ENCODE data around the gene RAB27A.
"Not testable (repeated sequence)": the region's sequence is repeated elsewhere in the genome, so short reads cannot be mapped to it uniquely, and the experiment has no call there.

RAB27A gene

DNA sequence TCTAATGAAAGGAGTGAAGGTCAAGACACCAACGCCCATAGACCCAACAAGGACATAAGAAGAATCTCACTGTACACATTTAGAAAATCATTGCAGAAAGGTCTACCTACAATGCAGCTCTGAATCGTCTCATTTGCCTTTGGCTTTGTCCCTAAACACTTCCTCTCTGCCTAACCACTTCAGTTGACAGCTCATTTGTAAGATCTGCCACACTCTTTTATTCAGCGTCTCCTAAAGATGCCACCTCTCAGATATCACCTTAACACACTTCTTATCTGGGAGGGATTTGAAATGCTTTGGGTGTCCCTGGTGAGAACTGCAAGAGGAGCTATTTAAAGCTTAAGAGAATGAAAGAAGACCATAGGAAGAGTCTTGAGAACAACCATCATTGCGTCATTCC is 38.7 kb downstream of the RAB27A start:
- no peak for DNase-seq (ENCODE audit: low read depth in 3 of 3)

DNA sequence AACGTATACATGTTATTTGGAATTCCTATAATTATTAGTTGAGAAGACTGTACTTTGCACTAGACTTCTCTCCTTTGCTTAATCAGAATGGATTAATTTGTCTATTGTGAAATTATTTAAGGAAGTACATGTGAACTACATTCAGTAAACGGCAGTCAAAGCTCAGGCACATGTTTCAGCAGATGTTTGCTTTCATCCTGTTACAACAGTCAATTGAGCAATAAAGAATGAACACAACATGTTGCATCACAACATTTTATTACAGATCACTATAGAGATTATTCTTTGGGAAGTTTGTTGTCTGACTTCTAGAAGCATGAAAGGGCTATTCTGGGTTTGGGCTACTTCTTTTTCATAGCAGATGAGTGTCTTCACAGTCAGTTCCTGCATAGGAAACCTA is 39.2 kb downstream of the RAB27A start:
- DNase-seq (ENCODE audit: low read depth in 3 of 3) = no peak

DNA sequence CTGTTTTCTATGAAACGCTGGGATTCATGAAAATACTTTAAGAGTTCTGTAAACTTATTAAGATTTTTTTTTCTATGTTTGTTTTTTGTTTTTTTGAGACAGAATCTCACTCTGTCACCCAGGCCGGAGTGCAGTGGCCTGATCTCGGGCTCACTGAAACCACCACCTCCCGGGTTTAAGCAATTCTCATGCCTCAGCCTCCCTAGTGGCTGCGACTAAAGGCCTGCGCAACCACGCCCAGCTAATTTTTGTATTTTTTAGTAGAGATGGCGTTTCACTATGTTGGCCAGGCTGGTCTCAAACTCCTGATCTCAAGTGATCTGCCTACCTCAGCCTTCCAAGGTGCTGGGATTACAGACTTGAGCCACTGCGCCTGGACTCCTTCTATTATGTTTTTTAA is 39.7 kb downstream of the RAB27A start:
- not testable (repeated sequence) for DNase-seq (ENCODE audit: low read depth in 3 of 3)

DNA sequence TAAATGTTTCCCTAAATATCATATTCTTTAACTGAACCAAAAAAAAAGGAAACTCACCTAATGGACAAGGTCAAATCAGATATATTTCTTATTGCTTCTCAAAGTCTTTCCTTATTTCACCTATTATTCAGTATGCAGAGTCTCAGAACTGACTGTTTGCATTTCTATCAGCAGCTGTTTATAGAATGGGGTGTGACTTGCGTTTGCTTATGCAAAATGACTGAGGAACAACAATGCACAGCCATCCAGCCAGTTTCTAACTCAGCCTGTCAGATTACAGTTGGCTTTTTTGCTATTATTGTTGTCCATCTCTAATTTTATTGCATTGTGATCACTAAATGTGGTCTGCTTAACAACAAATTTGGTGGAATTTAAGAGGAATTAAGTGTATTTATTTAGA is 40.7 kb downstream of the RAB27A start:
- DNase-seq (ENCODE audit: low read depth in 3 of 3) = no peak

DNA sequence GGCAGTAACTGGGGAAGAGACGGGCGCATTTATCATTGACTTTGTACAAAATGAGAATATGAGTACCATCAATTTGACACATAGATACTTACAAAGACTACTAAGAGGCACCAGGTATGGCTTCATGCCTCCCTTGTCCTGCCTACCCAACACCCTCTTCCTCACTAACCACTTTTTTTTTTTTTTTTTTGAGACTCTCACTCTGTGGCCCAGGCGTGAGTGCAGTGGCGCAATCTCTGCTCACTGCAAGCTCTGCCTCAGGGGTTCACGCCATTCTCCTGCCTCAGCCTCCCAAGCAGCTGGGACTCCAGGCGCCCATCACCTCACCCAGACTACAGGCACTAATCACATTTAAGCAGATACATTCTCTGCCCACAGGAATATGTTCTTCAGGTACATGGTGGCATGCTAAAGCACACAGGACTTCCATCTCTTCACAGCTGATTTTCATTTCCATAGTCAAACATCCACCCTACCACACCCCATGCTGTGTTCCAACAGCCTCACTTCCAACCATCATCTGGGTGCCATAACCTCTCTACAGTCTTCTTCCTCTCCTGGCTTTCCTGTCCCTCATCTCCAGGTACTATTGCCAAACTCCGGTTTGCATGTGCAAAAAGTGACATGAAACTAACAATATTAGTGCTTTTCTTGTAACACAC is 41.7 kb downstream of the RAB27A start:
- no peak for DNase-seq (ENCODE audit: low read depth in 3 of 3)

DNA sequence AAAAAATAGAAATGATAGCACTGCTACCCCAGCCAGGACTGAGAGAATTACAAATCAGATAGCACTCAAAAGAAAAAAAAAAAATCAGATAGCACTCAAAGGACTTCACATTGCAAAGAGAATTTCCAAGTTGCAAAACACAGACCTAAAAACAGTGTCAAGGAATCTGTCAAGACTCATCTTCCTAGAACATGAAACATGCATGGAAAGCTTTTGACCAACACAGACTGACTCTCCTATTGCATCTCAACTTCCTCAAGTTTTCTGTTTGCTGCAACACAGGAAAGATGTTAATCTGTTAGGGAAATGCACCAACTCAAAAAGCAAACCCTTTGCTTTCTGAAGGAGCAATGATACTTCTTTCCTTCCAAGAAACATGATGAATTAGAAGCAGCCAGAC is 42.3 kb downstream of the RAB27A start:
- DNase-seq (ENCODE audit: low read depth in 3 of 3) = no peak

DNA sequence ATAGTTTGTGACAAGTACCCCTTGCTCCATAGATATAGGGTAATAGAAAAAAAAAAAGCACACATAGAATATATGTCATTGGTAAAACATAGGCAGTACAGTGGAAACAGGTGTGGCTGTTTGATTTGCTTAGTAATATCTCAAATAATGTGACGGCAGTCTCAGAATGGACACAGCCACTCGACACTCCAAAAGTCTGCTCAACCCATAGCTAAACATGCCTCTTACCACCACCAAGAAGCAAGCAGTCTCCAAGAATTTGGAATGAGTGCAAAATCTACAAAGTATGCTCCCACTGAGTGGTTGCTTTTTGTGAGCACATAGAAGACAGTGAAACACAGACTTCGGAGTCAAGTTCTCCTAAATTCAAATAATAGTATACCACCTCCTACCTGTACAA is 43.0 kb downstream of the RAB27A start:
- DNase-seq (ENCODE audit: low read depth in 3 of 3) = no peak

DNA sequence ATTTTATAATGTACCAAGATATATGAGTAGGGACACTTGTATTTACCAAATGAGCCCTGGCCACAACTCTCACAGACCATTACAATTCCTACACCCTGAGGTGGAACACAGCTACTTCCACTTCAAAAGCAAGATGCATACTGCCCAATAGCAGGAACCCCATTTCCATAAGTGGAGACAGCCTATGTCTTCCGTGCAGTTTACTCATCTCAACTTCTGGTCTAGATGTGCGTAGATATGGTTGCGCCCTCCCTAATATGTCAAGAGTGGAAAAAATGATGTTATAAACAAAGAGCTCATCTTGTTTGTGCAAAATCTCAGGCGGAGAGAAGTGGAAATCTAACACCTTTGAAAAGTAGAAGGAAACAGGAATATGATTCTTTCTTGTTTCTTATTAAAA is 44.6 kb downstream of the RAB27A start:
- no peak for DNase-seq (ENCODE audit: low read depth in 3 of 3)

DNA sequence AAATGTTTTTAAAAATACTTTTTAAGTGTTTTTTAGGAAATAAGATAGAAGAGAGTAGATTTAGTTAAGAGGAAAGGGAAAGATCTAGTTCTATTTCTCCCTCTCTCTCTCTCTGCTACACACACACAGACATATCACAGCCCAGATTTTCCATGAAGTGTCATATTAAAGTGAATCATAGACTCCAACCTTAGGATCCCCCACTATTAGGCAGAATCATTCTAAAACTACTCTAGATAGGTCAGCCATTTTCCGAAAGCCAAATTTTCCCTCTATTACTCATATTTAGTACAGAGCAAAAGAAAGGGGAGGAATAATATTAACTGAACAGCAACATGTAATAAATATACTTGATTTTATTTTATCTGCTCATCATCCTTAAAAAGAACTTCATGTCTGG is 47.7 kb downstream of the RAB27A start:
- DNase-seq (ENCODE audit: low read depth in 3 of 3) = no peak

DNA sequence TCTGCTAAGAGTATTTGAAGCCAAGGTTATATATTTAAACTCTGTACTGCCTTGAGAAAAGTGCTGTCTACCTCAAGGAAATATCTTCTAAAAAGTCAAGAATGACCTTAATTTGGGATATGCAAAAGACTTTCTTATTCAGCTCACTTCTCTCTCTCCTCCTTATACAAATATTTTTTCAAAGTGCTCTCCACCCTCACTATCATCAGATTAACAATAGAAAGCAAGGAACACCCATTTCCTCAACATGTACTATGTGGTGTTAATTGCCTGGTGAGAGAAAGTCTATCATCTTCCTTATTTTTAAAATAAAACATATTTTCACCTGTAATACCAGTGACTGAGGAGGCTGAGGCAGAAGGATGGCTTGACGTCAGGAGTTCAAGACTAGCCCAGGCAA is 48.4 kb downstream of the RAB27A start:
- no peak for DNase-seq (ENCODE audit: low read depth in 3 of 3)

DNA sequence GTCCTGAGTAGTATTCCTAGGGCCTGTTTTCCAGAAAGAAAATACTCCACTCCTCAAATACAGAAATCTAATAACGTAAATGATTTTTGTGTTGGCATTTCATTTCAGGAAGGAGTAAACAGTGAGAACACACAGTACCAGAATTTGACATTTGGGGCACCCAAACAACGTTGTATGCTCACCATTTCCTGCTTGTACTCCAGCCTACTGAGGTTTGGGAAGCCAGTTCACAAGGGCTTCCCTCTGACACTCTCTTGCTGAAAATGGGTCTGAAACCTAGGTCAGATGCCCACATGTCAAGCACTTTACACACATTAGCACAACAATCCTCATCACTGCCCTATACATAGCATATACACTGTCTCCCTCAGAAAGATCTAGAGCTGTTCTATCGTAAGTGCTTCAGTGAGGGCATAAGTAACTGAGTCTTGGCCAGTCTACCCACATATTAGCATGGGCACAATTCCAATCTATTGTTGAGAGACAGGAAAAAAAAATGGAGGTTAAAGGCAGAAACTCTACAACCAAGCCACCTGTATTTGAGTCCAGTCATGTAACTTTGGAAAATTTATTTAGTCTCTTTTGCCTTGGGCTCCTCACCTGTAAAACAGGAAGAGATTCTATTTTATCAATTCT is 49.4 kb downstream of the RAB27A start:
- no peak for DNase-seq (ENCODE audit: low read depth in 3 of 3)

DNA sequence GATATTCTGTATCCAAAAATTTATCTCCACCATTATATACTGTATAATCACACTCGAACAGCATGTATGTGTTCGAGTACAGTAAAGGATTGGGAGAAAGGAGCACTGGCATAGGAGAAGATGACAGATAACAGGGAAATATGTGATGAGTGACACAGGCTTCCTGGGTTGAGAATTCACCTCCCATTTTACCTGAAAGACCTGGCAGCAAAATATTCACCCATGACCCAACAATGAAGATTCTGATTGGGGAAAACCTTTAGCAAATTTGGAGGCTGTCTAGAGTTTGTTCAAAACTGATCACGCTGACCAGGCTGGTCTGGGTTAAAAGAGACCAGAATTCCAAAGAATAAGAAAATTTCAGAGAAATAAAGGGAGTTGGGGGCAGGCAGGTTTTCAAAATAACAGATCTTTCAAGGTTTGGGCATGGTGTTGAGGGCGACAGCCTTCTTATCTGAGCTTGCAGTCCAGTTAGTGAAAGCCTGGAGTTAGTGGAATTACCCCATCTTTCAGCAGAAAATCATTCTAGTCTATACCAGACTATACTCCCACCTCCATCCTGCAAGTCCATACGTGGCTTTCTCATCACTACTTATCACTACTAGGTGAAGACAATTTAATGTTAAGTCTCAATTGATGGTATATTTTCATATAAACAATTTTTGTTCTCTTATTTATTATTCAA is 50.0 kb downstream of the RAB27A start:
- no peak for DNase-seq (ENCODE audit: low read depth in 3 of 3)

DNA sequence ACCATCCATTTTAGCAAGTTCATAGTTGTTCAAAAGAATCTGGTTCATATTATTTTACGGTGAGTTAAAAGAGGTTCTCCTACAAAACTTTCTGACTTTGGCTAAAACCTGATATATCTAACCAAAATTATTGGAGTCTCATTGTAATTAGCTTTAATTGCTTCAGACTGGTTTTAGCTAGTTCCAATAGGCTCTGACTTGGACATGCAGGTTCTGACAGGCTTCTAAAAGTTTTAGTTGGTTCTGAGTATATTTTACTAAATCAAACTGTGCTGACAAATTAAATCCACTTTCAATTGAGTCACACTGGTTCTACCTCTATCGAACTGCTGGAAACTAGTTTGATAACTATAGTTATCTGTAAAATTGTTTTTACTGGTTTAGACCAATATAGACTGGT is 50.7 kb downstream of the RAB27A start:
- DNase-seq (ENCODE audit: low read depth in 3 of 3) = no peak

DNA sequence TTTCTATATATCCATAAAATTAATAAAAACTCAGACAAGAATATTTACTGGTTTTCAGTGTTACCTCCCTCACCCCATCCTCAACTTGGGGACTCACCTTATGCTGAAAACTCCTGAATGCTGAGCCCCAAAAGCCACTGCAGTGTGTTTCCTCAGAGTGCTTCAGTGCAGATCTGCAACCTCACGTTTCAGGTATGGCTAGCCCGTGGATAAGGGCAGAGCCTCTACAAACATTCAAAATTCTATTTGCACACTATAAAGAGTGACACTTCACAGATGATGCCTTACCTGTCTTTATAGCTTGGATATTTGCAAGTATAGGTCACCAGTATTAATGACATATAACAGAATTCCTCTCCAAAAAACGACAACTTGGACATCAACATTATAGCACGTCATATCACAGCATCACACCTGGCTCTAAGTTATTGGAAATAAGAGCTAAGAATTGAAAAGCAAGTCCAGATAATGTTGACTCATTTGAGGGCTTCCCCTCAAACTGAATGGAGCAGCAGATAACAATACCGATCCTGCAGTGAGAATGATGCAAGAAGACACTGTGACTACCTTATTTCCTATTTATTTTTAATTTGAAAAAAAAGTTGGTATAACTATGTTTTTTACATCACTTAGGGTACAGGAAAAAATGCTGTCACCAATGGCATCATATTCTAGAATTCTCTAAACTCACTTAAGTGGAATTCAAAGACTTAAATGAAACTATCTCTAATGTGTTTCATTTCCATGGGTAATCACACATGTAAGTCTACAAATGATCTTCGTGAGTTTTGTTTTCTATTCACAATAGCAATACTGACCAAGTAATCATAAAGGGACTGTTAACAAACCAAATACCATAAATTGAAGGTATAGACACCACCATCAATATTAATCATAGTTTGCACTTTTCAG is 52.1 kb downstream of the RAB27A start:
- no peak for DNase-seq (ENCODE audit: low read depth in 3 of 3)

DNA sequence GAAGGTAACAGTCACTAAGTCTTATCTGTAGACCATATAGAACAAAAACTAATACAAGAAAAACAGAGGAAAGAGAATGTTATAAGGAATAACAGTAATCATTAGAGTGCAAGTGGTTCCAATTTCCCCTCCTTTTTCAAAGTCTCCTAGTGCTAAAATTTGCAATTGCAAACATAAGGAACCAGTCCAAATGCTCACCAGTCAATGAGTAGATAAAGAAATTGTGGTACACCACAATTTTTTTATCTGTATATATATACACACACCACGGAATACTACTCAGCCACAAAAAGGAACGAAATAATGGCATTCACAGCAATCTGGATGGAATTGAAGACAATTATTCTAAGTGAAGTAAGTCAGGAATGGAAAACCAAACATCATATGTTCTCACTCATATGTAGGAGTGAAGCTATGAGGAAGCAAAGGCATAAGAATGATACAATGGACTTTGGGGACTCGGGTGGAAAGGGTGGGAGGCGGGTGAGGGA is 54.0 kb downstream of the RAB27A start:
- DNase-seq (ENCODE audit: low read depth in 3 of 3) = no peak

DNA sequence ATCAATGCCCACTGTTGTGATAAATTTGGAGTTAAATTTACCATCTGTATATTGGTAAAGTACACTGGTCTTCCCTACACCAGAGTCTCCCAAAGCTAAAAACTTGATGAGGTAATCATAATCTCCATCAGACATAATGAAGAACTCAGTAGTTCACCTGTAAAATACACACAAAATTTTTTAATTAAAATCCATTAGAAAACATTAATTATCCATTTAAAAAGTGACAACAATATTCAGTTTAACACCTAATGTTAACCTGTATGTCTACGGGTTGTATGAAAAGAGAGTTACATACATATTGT is 54.9 kb downstream of the RAB27A start:
- no peak for DNase-seq (ENCODE audit: low read depth in 3 of 3)

DNA sequence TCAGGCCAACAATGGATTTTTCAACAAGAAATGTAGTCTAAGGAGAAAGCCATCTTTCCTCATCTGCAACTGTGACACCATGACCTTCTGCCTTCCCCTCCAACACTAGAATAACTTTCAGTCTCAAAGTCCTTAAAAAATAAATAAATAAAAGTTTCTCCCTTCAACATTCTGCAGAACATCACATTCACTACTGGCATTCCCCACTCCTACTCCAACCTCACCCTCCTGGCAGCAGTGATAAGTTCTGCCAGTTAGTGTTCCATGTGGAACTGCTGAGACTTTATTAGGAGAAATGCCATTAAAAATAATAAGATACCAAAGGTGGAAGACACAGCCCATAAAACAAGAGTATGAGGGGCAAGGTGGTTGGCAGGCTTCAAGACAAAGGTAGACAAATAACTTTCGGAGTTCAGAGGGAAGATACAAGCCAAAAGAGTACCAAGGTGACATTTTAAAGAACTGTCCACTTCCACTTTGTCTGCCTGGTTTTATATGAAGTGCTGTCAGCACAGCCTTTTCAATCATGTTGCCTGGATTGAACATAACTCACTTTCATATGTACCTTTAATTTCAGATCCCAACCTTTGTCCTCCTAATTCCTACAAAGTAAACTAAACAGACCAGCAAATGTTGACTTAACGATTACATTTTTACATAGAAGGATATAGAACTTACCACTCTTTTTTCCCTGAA is 55.4 kb downstream of the RAB27A start:
- no peak for DNase-seq (ENCODE audit: low read depth in 3 of 3)

DNA sequence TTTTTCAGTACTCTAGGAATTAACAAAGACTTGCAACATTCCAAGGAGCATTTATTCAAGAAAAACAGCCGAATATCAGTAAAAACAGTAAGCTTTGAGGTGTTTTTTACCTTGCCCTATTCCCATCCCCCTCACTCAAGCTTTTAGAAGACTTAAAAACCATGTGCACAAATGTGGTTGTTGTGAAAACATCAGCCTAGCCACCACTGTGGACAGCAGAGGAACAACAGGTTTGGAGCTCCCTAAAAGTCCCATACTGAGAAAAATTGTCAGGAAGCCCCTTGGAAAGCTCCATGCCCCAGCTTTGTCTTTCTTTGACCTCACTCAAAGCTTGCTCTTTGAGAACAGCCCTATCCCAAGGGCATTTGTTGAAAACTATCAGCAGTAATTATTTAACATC is 58.2 kb downstream of the RAB27A start:
- no peak for DNase-seq (ENCODE audit: low read depth in 3 of 3)

DNA sequence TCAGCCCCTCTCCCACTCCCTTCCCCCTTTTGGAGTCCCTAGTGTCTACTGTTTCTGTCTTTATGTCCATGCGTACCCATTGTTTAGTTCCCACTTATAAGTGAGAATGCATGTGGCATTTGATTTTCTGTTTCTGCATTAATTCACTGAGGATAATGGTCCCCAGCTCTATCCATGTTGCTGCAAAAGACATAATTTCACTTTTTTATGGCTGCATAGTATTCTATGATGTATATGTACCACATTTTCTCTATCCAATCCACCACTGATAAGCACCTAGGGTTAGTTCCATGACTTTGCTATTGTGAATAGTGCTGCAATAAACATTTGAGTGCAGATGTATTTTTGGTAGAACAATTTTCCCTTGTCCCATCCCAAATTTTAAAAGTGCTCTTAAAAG is 58.7 kb downstream of the RAB27A start:
- no peak for DNase-seq (ENCODE audit: low read depth in 3 of 3)

DNA sequence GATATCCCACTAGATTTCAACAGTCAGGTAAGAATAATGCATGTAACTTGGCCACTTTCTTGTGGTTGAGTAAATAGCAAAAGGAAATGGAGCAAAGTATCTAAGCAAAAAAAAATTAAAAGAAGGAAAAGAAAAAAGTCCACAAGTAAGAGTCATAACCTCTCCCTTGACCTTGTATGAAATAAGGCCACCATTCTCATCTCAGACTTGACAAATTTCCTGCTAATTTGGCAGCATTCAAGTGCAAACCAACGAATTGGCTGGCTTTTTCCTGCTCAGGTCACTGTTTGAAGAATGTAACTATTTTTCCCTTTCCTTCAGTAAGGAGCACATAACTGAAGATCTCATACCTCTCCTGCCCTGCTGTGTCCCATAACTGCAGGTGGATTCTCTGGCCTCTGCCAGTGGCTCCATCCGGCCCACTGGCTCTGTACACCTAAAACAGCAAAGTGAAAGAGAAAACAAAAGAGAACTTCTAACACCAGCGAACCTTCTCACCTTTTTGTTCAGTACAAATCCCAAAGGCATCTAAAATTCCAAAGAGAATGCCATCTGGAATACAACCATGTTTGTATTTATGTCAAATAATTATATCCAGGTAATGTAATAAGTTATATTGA is 59.5 kb downstream of the RAB27A start:
- no peak for DNase-seq (ENCODE audit: low read depth in 3 of 3)

DNA sequence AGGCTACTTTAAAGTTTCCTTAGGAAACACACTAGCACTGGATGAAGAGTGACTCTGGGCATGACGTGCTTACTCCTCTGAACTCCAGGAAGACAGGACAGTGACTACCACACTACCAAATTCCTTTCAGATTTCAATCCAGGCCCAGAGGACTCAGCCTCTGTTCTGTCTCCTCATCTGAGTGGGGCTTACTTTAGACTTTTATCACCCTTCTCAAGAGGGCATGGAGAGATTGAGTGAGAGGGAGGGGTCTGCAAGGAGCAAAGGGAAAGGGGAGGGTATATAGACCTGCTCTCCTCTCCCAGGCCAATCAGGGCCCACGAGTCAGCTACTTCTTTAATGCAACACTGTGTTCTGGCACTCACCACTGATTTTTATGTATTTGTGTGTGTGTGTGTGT is 63.5 kb downstream of the RAB27A start:
- no peak for DNase-seq (ENCODE audit: low read depth in 3 of 3)
